NCI-H2196 treated with DMSO at 0.1 percent for 48 hours (cell line): ENCODE measurements around the gene C19orf47.

Experiments used
- DNase-seq: peaks from one replicate; lab custom pipeline; 2025; ENCODE audit not compliant: unreplicated experiment; lab: John Stamatoyannopoulos, UW

Gene C19orf47

GRCh38 chr19:40320558-40320935, 27.6 kb downstream of the C19orf47 start:
- no peak for DNase-seq

- DNase-seq = no peak
Measured at GRCh38 chr19:40317338-40317737, 30.9 kb downstream of the C19orf47 start.

GRCh38 chr19:40315812-40316470, 32.3 kb downstream of the C19orf47 start:
- no peak for DNase-seq

GRCh38 chr19:40314656-40315055, 33.5 kb downstream of the C19orf47 start:
- no peak for DNase-seq

GRCh38 chr19:40313229-40313983, 34.8 kb downstream of the C19orf47 start:
- DNase-seq = no peak

GRCh38 chr19:40312533-40312932, 35.7 kb downstream of the C19orf47 start:
- DNase-seq = no peak

GRCh38 chr19:40309666-40310065, 38.5 kb downstream of the C19orf47 start:
- no peak for DNase-seq

- DNase-seq = peak; percentile 38
Measured at GRCh38 chr19:40305403-40305802, 42.8 kb downstream of the C19orf47 start.

- DNase-seq = no peak
Measured at GRCh38 chr19:40304306-40304705, 43.9 kb downstream of the C19orf47 start.

- no peak for DNase-seq
Measured at GRCh38 chr19:40303765-40304164, 44.4 kb downstream of the C19orf47 start.

- DNase-seq = no peak
Measured at GRCh38 chr19:40302224-40303011, 45.8 kb downstream of the C19orf47 start.

- DNase-seq = no peak
Measured at GRCh38 chr19:40300668-40301067, 47.5 kb downstream of the C19orf47 start.

- DNase-seq = no peak
Measured at GRCh38 chr19:40298026-40298425, 50.2 kb downstream of the C19orf47 start.

GRCh38 chr19:40294560-40294959, 53.6 kb downstream of the C19orf47 start:
- DNase-seq = no peak

- DNase-seq = no peak
Measured at GRCh38 chr19:40286971-40287421, 61.2 kb downstream of the C19orf47 start.

GRCh38 chr19:40286235-40286970, 61.8 kb downstream of the C19orf47 start:
- DNase-seq = no peak

- DNase-seq = peak; percentile 100
Measured at GRCh38 chr19:40285353-40286234, 62.6 kb downstream of the C19orf47 start.

- no peak for DNase-seq
Measured at GRCh38 chr19:40284501-40285352, 63.5 kb downstream of the C19orf47 start, which contains the start of gene AKT2. TSS of gene AKT2 (minus strand) at chr19:40285345. CDS start at chr19:40265267, 20,078 bp downstream.

- DNase-seq = no peak
Measured at GRCh38 chr19:40284251-40284500, 64.0 kb downstream of the C19orf47 start.
